ENCODE measurements around the gene TSKU. TPM values are rescaled to one million over a fixed set of nuclear protein-coding genes. Genes with fewer than 3 reads are reported as not detected.

The TSKU gene
- polyA plus RNA-seq, 3 donors = not detected

DNA sequence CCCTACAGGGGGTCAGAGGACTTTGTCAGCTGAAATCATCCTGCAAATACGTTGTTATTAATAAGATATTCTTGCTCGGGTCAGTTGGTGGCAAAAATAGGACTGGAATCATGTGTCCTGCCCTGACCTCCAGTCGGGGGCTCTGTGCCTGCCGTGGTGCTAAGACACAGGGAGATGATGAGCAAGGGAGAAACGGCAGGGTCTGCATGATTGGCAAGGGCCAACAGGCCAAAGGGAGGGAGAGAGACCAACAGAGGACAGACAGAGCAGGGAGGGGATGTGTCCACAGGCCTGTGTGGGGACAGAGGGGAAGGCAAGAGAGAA, 10.4 kb upstream of the TSKU start:
- Histone ChIP-seq H3K79me2 (ENCODE audit: insufficient read depth, low read length) (no peaks in the 10 kb centered on the region), H3K9ac (ENCODE audit: insufficient read depth, low read length, poor library complexity, severe bottlenecking) (no peak overlapping the region), H3K4me2 (replicated peaks; ENCODE audit: extremely low read depth, low read length, poor library complexity, severe bottlenecking) (no peak overlapping the region), H3K4me3 (replicated peaks in 1 of 3; ENCODE audit: low read depth in 2 of 3, low read length in 3 of 3) (no peak overlapping the region), H3K4me1 (ENCODE audit: control insufficient read depth in 1 of 2, insufficient read depth in 2 of 2, low read length in 2 of 2) (peaks cover 20 to 23% of the 10 kb centered on the region in 2 donors), H4K20me1 (ENCODE audit: insufficient read depth, low read length) (no peaks in the 10 kb centered on the region), H3K27me3 (ENCODE audit: control insufficient read depth in 2 of 2, insufficient read depth in 2 of 2, low read length in 2 of 2) (peaks cover 7 to 23% of the 10 kb centered on the region in 2 donors), H2AFZ (ENCODE audit: insufficient read depth, low read depth, low read length, poor library complexity, severe bottlenecking) (no peak overlapping the region), H3K27ac (ENCODE audit: low read depth in 1 of 2, low read length in 2 of 2) (no peak overlapping the region), H3K9me3 (replicated peaks in 1 of 2; ENCODE audit: control insufficient read depth in 1 of 2, insufficient read depth in 1 of 2, low read length in 2 of 2) (peaks cover 13 to 24% of the 10 kb centered on the region in 2 donors), H3K36me3 (replicated peaks in 1 of 2; ENCODE audit: control insufficient read depth in 1 of 2, insufficient read depth in 2 of 2, low read length in 2 of 2) (no peaks in the 10 kb centered on the region)
- intact Hi-C loops (cut with micrococcal nuclease) = no loop called here
- peaks cover 29 to 59% (median 43%) of the 10 kb centered on the region in 3 donors for H3K27me3 Mint-ChIP-seq (ENCODE audit: low read depth in 3 of 3)
- no peaks in the 10 kb centered on the region for H3K36me3 Mint-ChIP-seq
- WGBS (ENCODE audit: insufficient coverage) = 99% methylated on average over 5 of the region's 5 CpGs
- TF ChIP-seq, protein P1, sequence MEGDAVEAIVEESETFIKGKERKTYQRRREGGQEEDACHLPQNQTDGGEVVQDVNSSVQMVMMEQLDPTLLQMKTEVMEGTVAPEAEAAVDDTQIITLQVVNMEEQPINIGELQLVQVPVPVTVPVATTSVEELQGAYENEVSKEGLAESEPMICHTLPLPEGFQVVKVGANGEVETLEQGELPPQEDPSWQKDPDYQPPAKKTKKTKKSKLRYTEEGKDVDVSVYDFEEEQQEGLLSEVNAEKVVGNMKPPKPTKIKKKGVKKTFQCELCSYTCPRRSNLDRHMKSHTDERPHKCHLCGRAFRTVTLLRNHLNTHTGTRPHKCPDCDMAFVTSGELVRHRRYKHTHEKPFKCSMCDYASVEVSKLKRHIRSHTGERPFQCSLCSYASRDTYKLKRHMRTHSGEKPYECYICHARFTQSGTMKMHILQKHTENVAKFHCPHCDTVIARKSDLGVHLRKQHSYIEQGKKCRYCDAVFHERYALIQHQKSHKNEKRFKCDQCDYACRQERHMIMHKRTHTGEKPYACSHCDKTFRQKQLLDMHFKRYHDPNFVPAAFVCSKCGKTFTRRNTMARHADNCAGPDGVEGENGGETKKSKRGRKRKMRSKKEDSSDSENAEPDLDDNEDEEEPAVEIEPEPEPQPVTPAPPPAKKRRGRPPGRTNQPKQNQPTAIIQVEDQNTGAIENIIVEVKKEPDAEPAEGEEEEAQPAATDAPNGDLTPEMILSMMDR (IDR thresholded peaks at IDR 0.05) = no peak
- no peak overlapping the region for H3K4me3 Mint-ChIP-seq
- DNase-seq = no peak
- H3K9me3 Mint-ChIP-seq = peaks cover 15 to 35% (median 29%) of the 10 kb centered on the region in 7 donors
- H3K27ac Mint-ChIP-seq = no peak overlapping the region
- H3K4me1 Mint-ChIP-seq = peaks cover 31% of the 10 kb centered on the region

DNA sequence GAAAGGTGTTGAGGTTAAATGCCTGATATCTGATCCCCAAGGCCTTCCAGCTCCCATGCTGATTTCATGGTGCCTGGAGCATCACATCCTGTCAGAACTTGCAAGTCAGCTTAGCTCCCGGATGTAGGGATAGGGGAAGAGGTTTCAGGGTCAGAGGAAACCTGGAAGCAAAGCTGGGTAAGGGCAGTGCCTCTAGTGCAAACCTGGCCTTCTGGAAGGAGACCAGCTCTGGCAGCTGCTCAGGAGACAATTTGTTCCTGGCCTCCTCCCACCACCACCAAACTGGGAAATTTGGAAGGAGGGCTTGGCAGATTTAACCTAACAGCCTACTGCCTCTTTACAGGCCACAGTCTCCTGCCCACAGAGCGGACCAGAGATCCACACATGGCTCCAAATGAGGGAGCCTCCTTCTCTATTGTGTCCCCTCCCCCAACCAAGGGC, 9.2 kb upstream of the TSKU start:
- Histone ChIP-seq H3K79me2 (ENCODE audit: insufficient read depth, low read length) (no peaks in the 10 kb centered on the region), H3K9me3 (replicated peaks in 1 of 2; ENCODE audit: control insufficient read depth in 1 of 2, insufficient read depth in 1 of 2, low read length in 2 of 2) (peaks cover 15 to 26% of the 10 kb centered on the region in 2 donors), H3K4me3 (replicated peaks in 1 of 3; ENCODE audit: low read depth in 2 of 3, low read length in 3 of 3) (no peak overlapping the region), H4K20me1 (ENCODE audit: insufficient read depth, low read length) (no peaks in the 10 kb centered on the region), H3K9ac (ENCODE audit: insufficient read depth, low read length, poor library complexity, severe bottlenecking) (no peak overlapping the region), H3K27ac (ENCODE audit: low read depth in 1 of 2, low read length in 2 of 2) (no peak overlapping the region), H3K27me3 (ENCODE audit: control insufficient read depth in 2 of 2, insufficient read depth in 2 of 2, low read length in 2 of 2) (peaks cover 15 to 33% of the 10 kb centered on the region in 2 donors), H3K4me2 (replicated peaks; ENCODE audit: extremely low read depth, low read length, poor library complexity, severe bottlenecking) (no peak overlapping the region), H3K36me3 (replicated peaks in 1 of 2; ENCODE audit: control insufficient read depth in 1 of 2, insufficient read depth in 2 of 2, low read length in 2 of 2) (no peaks in the 10 kb centered on the region), H3K4me1 (ENCODE audit: control insufficient read depth in 1 of 2, insufficient read depth in 2 of 2, low read length in 2 of 2) (peaks cover 10 to 11% of the 10 kb centered on the region in 2 donors), H2AFZ (ENCODE audit: insufficient read depth, low read depth, low read length, poor library complexity, severe bottlenecking) (no peak overlapping the region)
- Mint-ChIP-seq H3K4me3 (no peak overlapping the region), H3K4me1 (peaks cover 19% of the 10 kb centered on the region), H3K27ac (no peak overlapping the region), H3K36me3 (no peaks in the 10 kb centered on the region), H3K9me3 (peaks cover 15 to 36% (median 31%) of the 10 kb centered on the region in 7 donors), H3K27me3 (ENCODE audit: low read depth in 3 of 3) (peaks cover 36 to 64% (median 45%) of the 10 kb centered on the region in 3 donors)
- intact Hi-C loops (cut with micrococcal nuclease) = no loop called here
- 79% methylated on average over 2 of the region's 2 CpGs for WGBS (ENCODE audit: insufficient coverage)
- DNase-seq = no peak
- TF ChIP-seq, protein P1 (IDR thresholded peaks at IDR 0.05) = no peak

All from CD14-positive monocyte (primary cell).